Measurements from ENCODE around the gene CD248.
A peak's percentile ranks its signal among the peaks of the same experiment; 100 is the strongest.
"Not testable (repeated sequence)": the region's sequence is repeated elsewhere in the genome, so short reads cannot be mapped to it uniquely, and the experiment has no call there.

CD248 gene

GRCh38 chr11:66323684-66324083 lies 6.8 kb upstream of the CD248 start:
- TF ChIP-seq, protein P1, sequence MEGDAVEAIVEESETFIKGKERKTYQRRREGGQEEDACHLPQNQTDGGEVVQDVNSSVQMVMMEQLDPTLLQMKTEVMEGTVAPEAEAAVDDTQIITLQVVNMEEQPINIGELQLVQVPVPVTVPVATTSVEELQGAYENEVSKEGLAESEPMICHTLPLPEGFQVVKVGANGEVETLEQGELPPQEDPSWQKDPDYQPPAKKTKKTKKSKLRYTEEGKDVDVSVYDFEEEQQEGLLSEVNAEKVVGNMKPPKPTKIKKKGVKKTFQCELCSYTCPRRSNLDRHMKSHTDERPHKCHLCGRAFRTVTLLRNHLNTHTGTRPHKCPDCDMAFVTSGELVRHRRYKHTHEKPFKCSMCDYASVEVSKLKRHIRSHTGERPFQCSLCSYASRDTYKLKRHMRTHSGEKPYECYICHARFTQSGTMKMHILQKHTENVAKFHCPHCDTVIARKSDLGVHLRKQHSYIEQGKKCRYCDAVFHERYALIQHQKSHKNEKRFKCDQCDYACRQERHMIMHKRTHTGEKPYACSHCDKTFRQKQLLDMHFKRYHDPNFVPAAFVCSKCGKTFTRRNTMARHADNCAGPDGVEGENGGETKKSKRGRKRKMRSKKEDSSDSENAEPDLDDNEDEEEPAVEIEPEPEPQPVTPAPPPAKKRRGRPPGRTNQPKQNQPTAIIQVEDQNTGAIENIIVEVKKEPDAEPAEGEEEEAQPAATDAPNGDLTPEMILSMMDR (IDR thresholded peaks at IDR 0.05; ENCODE audit: poor library complexity, severe bottlenecking) = no peak
- DNase-seq (ENCODE audit: low spot score) (no peak), ATAC-seq (ENCODE audit: low read depth) (no peak)
- Histone ChIP-seq H3K4me3 (ENCODE audit: severe bottlenecking) (no peak overlapping the region), H3K9me3 (ENCODE audit: severe bottlenecking) (peaks cover 3% of the 10 kb centered on the region), H3K27me3 (ENCODE audit: insufficient read depth, poor library complexity, severe bottlenecking) (no peaks in the 10 kb centered on the region), H3K36me3 (ENCODE audit: low read depth) (no peaks in the 10 kb centered on the region), H3K4me1 (ENCODE audit: insufficient read depth, poor library complexity, severe bottlenecking) (peaks cover 29% of the 10 kb centered on the region), H3K27ac (ENCODE audit: poor library complexity, severe bottlenecking) (no peak overlapping the region)

DNA sequence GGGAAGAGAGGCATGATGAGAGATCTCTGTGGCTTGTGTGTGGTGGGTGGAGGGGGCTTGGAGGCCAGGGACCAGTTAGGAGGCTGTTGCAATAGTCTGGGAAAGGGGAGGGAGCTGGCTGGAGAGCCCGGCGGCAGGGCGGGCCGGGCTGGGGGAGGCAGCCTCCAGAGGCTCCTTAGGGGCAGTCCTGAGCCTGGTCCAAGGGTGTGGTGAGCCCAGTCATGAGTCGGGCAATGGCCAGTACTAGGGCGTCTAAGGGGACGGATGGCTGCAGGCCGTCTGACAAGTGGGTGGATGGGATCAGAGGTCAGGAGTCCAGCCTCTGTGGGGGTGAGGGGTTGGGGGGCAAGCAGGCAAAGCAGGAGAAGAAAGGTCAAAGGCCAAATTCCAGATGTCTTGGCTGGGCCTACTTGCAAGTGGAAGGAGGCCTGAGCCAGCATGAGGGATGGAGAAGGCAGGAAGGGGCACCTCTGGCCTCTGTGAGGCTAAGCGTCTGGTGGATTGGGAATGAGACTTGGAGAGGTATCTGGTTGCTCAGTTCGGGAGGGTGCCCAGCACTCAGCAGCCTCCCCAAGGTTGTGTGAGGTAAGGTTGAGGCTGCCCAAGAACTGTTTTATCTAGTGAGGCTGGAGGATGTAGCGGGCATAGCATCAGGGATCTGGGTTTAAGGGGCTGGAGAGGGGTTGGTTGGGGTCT lies 6.0 kb upstream of the CD248 start:
- Histone ChIP-seq H3K36me3 (ENCODE audit: low read depth) (no peaks in the 10 kb centered on the region), H3K27ac (ENCODE audit: poor library complexity, severe bottlenecking) (no peak overlapping the region), H3K27me3 (ENCODE audit: insufficient read depth, poor library complexity, severe bottlenecking) (no peaks in the 10 kb centered on the region), H3K4me1 (ENCODE audit: insufficient read depth, poor library complexity, severe bottlenecking) (peaks cover 27% of the 10 kb centered on the region), H3K4me3 (ENCODE audit: severe bottlenecking) (no peak overlapping the region), H3K9me3 (ENCODE audit: severe bottlenecking) (peaks cover 3% of the 10 kb centered on the region)
- no peak for DNase-seq (ENCODE audit: low spot score)
- TF ChIP-seq, protein P1 (IDR thresholded peaks at IDR 0.05; ENCODE audit: poor library complexity, severe bottlenecking) = no peak
- ATAC-seq (ENCODE audit: low read depth) = no peak

DNA sequence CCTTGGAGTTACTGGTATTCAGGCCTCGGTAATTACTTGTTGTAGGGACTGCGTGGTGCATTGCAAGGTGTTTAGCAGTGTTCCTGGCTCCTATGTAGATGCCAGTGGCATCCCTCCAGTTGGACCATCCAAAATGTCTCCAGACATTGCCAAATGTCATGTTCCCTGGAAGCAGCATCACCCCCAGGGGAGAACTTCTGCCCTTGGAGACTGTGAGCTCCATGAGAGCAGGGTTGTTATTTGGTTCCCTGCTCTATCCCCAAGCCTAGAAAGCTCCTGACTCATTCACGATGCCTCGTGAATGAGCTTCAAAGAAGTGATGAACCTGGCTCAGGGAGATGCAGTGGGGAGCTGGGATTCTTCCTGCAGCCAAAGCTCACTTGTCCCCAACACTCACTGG lies 4.8 kb upstream of the CD248 start:
- no peak overlapping the region for H3K27ac ChIP-seq (ENCODE audit: poor library complexity, severe bottlenecking)
- H3K9me3 ChIP-seq (ENCODE audit: severe bottlenecking) = peaks cover 3% of the 10 kb centered on the region
- no peaks in the 10 kb centered on the region for H3K36me3 ChIP-seq (ENCODE audit: low read depth)
- no peak overlapping the region for H3K4me3 ChIP-seq (ENCODE audit: severe bottlenecking)
- DNase-seq (ENCODE audit: low spot score) = no peak
- no peaks in the 10 kb centered on the region for H3K27me3 ChIP-seq (ENCODE audit: insufficient read depth, poor library complexity, severe bottlenecking)
- peaks cover 14% of the 10 kb centered on the region for H3K4me1 ChIP-seq (ENCODE audit: insufficient read depth, poor library complexity, severe bottlenecking)
- no peak for ATAC-seq (ENCODE audit: low read depth)
- TF ChIP-seq, protein P1 (IDR thresholded peaks at IDR 0.05; ENCODE audit: poor library complexity, severe bottlenecking) = no peak

GRCh38 chr11:66320748-66321147 lies 3.9 kb upstream of the CD248 start:
- not testable (repeated sequence) for H3K36me3 ChIP-seq (ENCODE audit: low read depth); H3K4me3 ChIP-seq (ENCODE audit: severe bottlenecking); H3K27ac ChIP-seq (ENCODE audit: poor library complexity, severe bottlenecking); DNase-seq (ENCODE audit: low spot score); H3K4me1 ChIP-seq (ENCODE audit: insufficient read depth, poor library complexity, severe bottlenecking); ATAC-seq (ENCODE audit: low read depth); H3K27me3 ChIP-seq (ENCODE audit: insufficient read depth, poor library complexity, severe bottlenecking); H3K9me3 ChIP-seq (ENCODE audit: severe bottlenecking)

GRCh38 chr11:66320289-66320688 lies 3.4 kb upstream of the CD248 start:
- H3K36me3 ChIP-seq (ENCODE audit: low read depth); H3K27me3 ChIP-seq (ENCODE audit: insufficient read depth, poor library complexity, severe bottlenecking); H3K9me3 ChIP-seq (ENCODE audit: severe bottlenecking); DNase-seq (ENCODE audit: low spot score); ATAC-seq (ENCODE audit: low read depth); H3K4me3 ChIP-seq (ENCODE audit: severe bottlenecking); H3K4me1 ChIP-seq (ENCODE audit: insufficient read depth, poor library complexity, severe bottlenecking); H3K27ac ChIP-seq (ENCODE audit: poor library complexity, severe bottlenecking): not testable (repeated sequence)

DNA sequence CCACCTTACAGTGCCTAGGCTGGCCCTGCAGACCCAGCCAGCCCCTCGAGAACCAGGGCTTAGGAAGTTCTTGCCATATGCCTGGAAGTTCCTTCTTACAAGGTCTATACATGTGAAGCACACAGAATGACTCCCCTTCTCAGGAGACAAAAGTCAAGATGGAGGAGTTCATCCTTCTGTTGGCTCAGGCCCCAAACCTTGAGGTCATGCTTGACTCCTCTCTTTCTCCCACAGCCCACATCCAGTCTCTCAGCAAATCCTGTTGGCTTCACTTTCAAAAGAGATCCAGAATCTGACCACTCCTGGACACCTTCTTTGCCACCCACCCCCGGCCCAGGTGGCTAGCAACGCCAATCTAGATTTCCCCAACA lies 1.7 kb upstream of the CD248 start:
- Histone ChIP-seq H3K4me3 (ENCODE audit: severe bottlenecking) (no peak overlapping the region), H3K36me3 (ENCODE audit: low read depth) (no peaks in the 10 kb centered on the region), H3K27me3 (ENCODE audit: insufficient read depth, poor library complexity, severe bottlenecking) (no peaks in the 10 kb centered on the region), H3K4me1 (ENCODE audit: insufficient read depth, poor library complexity, severe bottlenecking) (peaks cover 6% of the 10 kb centered on the region), H3K9me3 (ENCODE audit: severe bottlenecking) (peaks cover 3% of the 10 kb centered on the region), H3K27ac (ENCODE audit: poor library complexity, severe bottlenecking) (peak overlapping the region; percentile 2)
- ATAC-seq (ENCODE audit: low read depth) = no peak
- no peak for DNase-seq (ENCODE audit: low spot score)
- TF ChIP-seq, protein P1 (IDR thresholded peaks at IDR 0.05; ENCODE audit: poor library complexity, severe bottlenecking) = no peak
